Coronary artery (tissue), 2 donors: Measurements from ENCODE around the gene VCX2.
"Not testable (repeated sequence)": the region's sequence is repeated elsewhere in the genome, so short reads cannot be mapped to it uniquely, and the experiment has no call there.

ENCODE experiments used
- DNase-seq: peaks from one replicate; pipeline ENCODE4 v3.0.0-alpha.2; 2017; ENCODE audit warnings: low spot score
- H3K27ac ChIP-seq, 2 donors: fragments of 200-600 bp; sonication (generic); one replicate each; pipeline ENCODE4 v1.5.1; 2016 to 2019
- H3K4me3 ChIP-seq: fragments of 200-600 bp; sonication (generic); 2 replicates; pipeline ENCODE4 v1.5.1; 2016; ENCODE audit warnings: mild to moderate bottlenecking, moderate library complexity
- CTCF ChIP-seq: fragments of 200-600 bp; sonication (generic); IDR thresholded peaks from one replicate; pipeline ENCODE4 v1.5.1; 2019; ENCODE audit warnings: antibody characterized with exemption

The VCX2 gene

GRCh38 chrX:8191022-8191421 lies 20.0 kb upstream of the VCX2 start:
- Histone ChIP-seq H3K4me3 (no peak overlapping the region), H3K27ac (no peak overlapping the region)
- TF ChIP-seq CTCF, result no peak
- no peak for DNase-seq

GRCh38 chrX:8190341-8190830 lies 19.3 kb upstream of the VCX2 start:
- no peak for TF ChIP-seq CTCF
- Histone ChIP-seq H3K27ac (no peak overlapping the region), H3K4me3 (no peak overlapping the region)
- DNase-seq, result no peak

GRCh38 chrX:8189096-8189830 lies 18.2 kb upstream of the VCX2 start:
- TF ChIP-seq CTCF, result no peak
- DNase-seq, result no peak
- Histone ChIP-seq H3K4me3 (no peak overlapping the region), H3K27ac (no peak overlapping the region)

- Histone ChIP-seq H3K27ac (no peak overlapping the region), H3K4me3 (no peak overlapping the region)
- no peak for DNase-seq
- TF ChIP-seq CTCF, result no peak
Measured at GRCh38 chrX:8183346-8183745, 12.3 kb upstream of the VCX2 start.

- TF ChIP-seq CTCF, result no peak
- DNase-seq, result no peak
- H3K27ac ChIP-seq, result no peak overlapping the region
- H3K4me3 ChIP-seq, result no peak overlapping the region
Measured at GRCh38 chrX:8179656-8180055, 8.6 kb upstream of the VCX2 start.

GRCh38 chrX:8154011-8154410 lies 17.1 kb downstream of the VCX2 start:
- not testable (repeated sequence) for H3K4me3 ChIP-seq, H3K27ac ChIP-seq, DNase-seq

GRCh38 chrX:8147226-8147625 lies 23.8 kb downstream of the VCX2 start:
- Histone ChIP-seq H3K4me3 (no peak overlapping the region), H3K27ac (no peak overlapping the region)
- no peak for TF ChIP-seq CTCF
- no peak for DNase-seq
